GM23338 (cell line): Measurements from ENCODE around the gene SPATA13.

Source experiments
- EZH2 ChIP-seq: fragments of 200-600 bp; sonication (generic); IDR thresholded peaks from one replicate; pipeline ENCODE4 v1.8.0; 2017; ENCODE audit warnings: antibody characterized with exemption, mild to moderate bottlenecking, low read depth; ENCODE audit not compliant: unreplicated experiment
- EZH2phosphoT487 ChIP-seq: fragments of 200-600 bp; sonication (generic); IDR thresholded peaks from one replicate; pipeline ENCODE4 v1.8.1; 2018; ENCODE audit warnings: antibody characterized with exemption; ENCODE audit not compliant: unreplicated experiment
- JUNB ChIP-seq: IDR thresholded peaks from one replicate; pipeline ENCODE4 v1.6.1; 2016; ENCODE audit warnings: antibody characterized with exemption; ENCODE audit not compliant: unreplicated experiment
- POLR2AphosphoS5 ChIP-seq: IDR thresholded peaks from 2 replicates; pipeline ENCODE4 v1.6.1; 2016; ENCODE audit warnings: antibody characterized with exemption, low read depth
- STAT1 ChIP-seq: IDR thresholded peaks from one replicate; pipeline ENCODE4 v1.6.1; 2016; ENCODE audit warnings: antibody characterized with exemption; ENCODE audit not compliant: unreplicated experiment
- TF ChIP-seq, protein P1 (sequence below), 2 experiments: fragments of 200-600 bp in 1 of 2; sonication (generic) in 1 of 2; conservative IDR thresholded peaks; 2 replicates each; pipeline versions ENCODE4 v1.5.1 to v1.6.1; 2016 to 2017; ENCODE audit warnings: antibody characterized with exemption in 2 of 2, low read depth in 2 of 2, mild to moderate bottlenecking in 2 of 2, moderate library complexity in 1 of 2
- TF ChIP-seq, protein P2 (sequence below): IDR thresholded peaks from one replicate; pipeline ENCODE4 v1.6.1; 2018; ENCODE audit warnings: antibody characterized with exemption; ENCODE audit not compliant: unreplicated experiment

DNA sequence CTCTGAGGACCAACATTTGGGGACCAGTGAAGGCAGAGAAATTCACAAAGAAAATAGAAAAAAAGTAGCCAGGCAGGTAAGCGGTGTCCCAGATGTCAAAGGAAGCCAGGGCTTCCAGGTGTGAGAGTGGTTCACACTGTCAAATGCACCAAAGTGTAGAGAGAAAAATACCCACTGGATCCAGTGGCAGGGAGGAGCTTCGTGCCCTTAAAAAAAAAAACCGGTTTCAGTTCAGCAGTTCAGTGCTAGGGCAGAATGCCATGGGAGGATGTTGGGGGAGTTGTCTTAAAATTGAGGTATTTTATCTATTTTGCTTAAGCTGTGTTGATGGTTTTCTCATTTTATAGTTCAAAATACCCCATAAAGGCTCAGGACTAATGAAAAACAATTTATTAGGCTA is 101.0 kb downstream of the SPATA13 start:
- TF ChIP-seq, protein P1, sequence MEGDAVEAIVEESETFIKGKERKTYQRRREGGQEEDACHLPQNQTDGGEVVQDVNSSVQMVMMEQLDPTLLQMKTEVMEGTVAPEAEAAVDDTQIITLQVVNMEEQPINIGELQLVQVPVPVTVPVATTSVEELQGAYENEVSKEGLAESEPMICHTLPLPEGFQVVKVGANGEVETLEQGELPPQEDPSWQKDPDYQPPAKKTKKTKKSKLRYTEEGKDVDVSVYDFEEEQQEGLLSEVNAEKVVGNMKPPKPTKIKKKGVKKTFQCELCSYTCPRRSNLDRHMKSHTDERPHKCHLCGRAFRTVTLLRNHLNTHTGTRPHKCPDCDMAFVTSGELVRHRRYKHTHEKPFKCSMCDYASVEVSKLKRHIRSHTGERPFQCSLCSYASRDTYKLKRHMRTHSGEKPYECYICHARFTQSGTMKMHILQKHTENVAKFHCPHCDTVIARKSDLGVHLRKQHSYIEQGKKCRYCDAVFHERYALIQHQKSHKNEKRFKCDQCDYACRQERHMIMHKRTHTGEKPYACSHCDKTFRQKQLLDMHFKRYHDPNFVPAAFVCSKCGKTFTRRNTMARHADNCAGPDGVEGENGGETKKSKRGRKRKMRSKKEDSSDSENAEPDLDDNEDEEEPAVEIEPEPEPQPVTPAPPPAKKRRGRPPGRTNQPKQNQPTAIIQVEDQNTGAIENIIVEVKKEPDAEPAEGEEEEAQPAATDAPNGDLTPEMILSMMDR (conservative IDR thresholded peaks at IDR 0.05; ENCODE audit: low read depth in 2 of 2) = no peak
- TF ChIP-seq POLR2AphosphoS5 (no peak), EZH2 (no peak), EZH2phosphoT487 (no peak), JUNB (no peak), STAT1 (no peak)
- TF ChIP-seq, protein P2, sequence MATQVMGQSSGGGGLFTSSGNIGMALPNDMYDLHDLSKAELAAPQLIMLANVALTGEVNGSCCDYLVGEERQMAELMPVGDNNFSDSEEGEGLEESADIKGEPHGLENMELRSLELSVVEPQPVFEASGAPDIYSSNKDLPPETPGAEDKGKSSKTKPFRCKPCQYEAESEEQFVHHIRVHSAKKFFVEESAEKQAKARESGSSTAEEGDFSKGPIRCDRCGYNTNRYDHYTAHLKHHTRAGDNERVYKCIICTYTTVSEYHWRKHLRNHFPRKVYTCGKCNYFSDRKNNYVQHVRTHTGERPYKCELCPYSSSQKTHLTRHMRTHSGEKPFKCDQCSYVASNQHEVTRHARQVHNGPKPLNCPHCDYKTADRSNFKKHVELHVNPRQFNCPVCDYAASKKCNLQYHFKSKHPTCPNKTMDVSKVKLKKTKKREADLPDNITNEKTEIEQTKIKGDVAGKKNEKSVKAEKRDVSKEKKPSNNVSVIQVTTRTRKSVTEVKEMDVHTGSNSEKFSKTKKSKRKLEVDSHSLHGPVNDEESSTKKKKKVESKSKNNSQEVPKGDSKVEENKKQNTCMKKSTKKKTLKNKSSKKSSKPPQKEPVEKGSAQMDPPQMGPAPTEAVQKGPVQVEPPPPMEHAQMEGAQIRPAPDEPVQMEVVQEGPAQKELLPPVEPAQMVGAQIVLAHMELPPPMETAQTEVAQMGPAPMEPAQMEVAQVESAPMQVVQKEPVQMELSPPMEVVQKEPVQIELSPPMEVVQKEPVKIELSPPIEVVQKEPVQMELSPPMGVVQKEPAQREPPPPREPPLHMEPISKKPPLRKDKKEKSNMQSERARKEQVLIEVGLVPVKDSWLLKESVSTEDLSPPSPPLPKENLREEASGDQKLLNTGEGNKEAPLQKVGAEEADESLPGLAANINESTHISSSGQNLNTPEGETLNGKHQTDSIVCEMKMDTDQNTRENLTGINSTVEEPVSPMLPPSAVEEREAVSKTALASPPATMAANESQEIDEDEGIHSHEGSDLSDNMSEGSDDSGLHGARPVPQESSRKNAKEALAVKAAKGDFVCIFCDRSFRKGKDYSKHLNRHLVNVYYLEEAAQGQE = no peak
